Neural progenitor cell (in vitro differentiated cells): ENCODE data around the gene MAGEB16. TPM values are rescaled to one million over a fixed set of nuclear protein-coding genes. Genes with fewer than 3 reads are reported as not detected.

Source experiments
- DNase-seq: peaks from one replicate; pipeline ENCODE4 v3.0.0-alpha.2; 2016; ENCODE audit warnings: low spot score
- H2AFZ ChIP-seq: fragments of 200-600 bp; sonication (generic); replicated peaks from 2 replicates; pipeline ENCODE4 v1.6.1; 2016; ENCODE audit warnings: antibody characterized with exemption
- H3F3A ChIP-seq: fragments of 200-600 bp; sonication (generic); 2 replicates; pipeline ENCODE4 v1.6.1; 2016; ENCODE audit warnings: antibody characterized with exemption, low read depth
- H3K27ac ChIP-seq: fragments of 200-600 bp; sonication (generic); 2 replicates; pipeline ENCODE4 v1.5.1; 2016; ENCODE audit warnings: mild to moderate bottlenecking
- H3K27me3 ChIP-seq: fragments of 200-600 bp; sonication (generic); 2 replicates; pipeline ENCODE4 v1.6.1; 2016; ENCODE audit warnings: mild to moderate bottlenecking, moderate library complexity
- H3K36me3 ChIP-seq: fragments of 200-600 bp; sonication (generic); 2 replicates; pipeline ENCODE4 v1.5.1; 2016
- H3K4me1 ChIP-seq: fragments of 200-600 bp; sonication (generic); 2 replicates; pipeline ENCODE4 v1.6.1; 2016; ENCODE audit warnings: mixed run types
- H3K4me2 ChIP-seq: fragments of 200-600 bp; sonication (generic); 2 replicates; pipeline ENCODE4 v1.6.1; 2016
- H3K4me3 ChIP-seq: fragments of 200-600 bp; sonication (generic); 2 replicates; pipeline ENCODE4 v1.5.1; 2016
- H3K79me2 ChIP-seq: fragments of 200-600 bp; sonication (generic); 2 replicates; pipeline ENCODE4 v1.6.1; 2016; ENCODE audit warnings: low read depth
- H3K9ac ChIP-seq: fragments of 200-600 bp; sonication (generic); 2 replicates; pipeline ENCODE4 v1.6.1; 2016
- H3K9me3 ChIP-seq: fragments of 200-600 bp; sonication (generic); 2 replicates; pipeline ENCODE4 v1.5.1; 2016; ENCODE audit warnings: low read depth
- H4K20me1 ChIP-seq: fragments of 200-600 bp; sonication (generic); 2 replicates; pipeline ENCODE4 v1.6.1; 2016; ENCODE audit warnings: low read depth
- H3K27ac Mint-ChIP-seq: 3 replicates; pipeline ENCODE4 v1.8.0; 2021; ENCODE audit warnings: mixed read lengths
- H3K27me3 Mint-ChIP-seq: 2 replicates; pipeline ENCODE4 v1.8.0; 2022; ENCODE audit warnings: low read depth, mild to moderate bottlenecking, inconsistent platforms, moderate library complexity, mixed read lengths; ENCODE audit not compliant: insufficient read depth
- H3K36me3 Mint-ChIP-seq: 3 replicates; pipeline ENCODE4 v1.8.0; 2021; ENCODE audit warnings: mixed read lengths
- H3K4me1 Mint-ChIP-seq: 3 replicates; pipeline ENCODE4 v1.8.0; 2021; ENCODE audit warnings: mixed read lengths
- H3K4me3 Mint-ChIP-seq: 3 replicates; pipeline ENCODE4 v1.8.0; 2021; ENCODE audit warnings: mild to moderate bottlenecking, moderate library complexity, mixed read lengths
- H3K9me3 Mint-ChIP-seq: 3 replicates; pipeline ENCODE4 v1.8.0; 2020; ENCODE audit warnings: mixed read lengths
- CTCF ChIP-seq: fragments of 200-600 bp; sonication (generic); IDR thresholded peaks from 2 replicates; pipeline ENCODE4 v1.5.1; 2017; ENCODE audit warnings: antibody characterized with exemption, mild to moderate bottlenecking
- EZH2 ChIP-seq: fragments of 200-600 bp; sonication (generic); IDR thresholded peaks from 2 replicates; pipeline ENCODE4 v1.6.1; 2017; ENCODE audit warnings: antibody characterized with exemption, mild to moderate bottlenecking, moderate library complexity
- EZH2phosphoT487 ChIP-seq: fragments of 200-600 bp; sonication (generic); IDR thresholded peaks from 2 replicates; pipeline ENCODE4 v1.6.1; 2017; ENCODE audit warnings: antibody characterized with exemption
- total RNA-seq: library from RNA; depleted of rRNA; stranded (reverse); fragments of >200 nt; gene quantifications from 2 replicates; pipeline ENCODE4 v1.2.3, GENCODE V29; 2015; ENCODE audit warnings: low replicate concordance

MAGEB16 gene
- total RNA-seq, 1 donor from 2014 or later = not detected

GRCh38 chrX:35786271-35786670, 11.9 kb upstream of the MAGEB16 start:
- Histone ChIP-seq H3K4me1 (no peaks in the 10 kb centered on the region), H3K79me2 (no peaks in the 10 kb centered on the region), H3K27ac (no peak overlapping the region), H3K4me2 (no peak overlapping the region), H3F3A (no peaks in the 10 kb centered on the region), H3K36me3 (no peaks in the 10 kb centered on the region), H3K27me3 (no peaks in the 10 kb centered on the region), H3K9ac (no peak overlapping the region), H4K20me1 (no peaks in the 10 kb centered on the region), H3K4me3 (no peak overlapping the region), H3K9me3 (no peaks in the 10 kb centered on the region), H2AFZ (no peak overlapping the region)
- H3K4me1 Mint-ChIP-seq = no peaks in the 10 kb centered on the region
- H3K9me3 Mint-ChIP-seq = no peaks in the 10 kb centered on the region
- H3K36me3 Mint-ChIP-seq = no peaks in the 10 kb centered on the region
- TF ChIP-seq EZH2 (no peak), EZH2phosphoT487 (no peak), CTCF (no peak)
- no peak for DNase-seq
- peaks cover 5% of the 10 kb centered on the region for H3K27me3 Mint-ChIP-seq
- no peak overlapping the region for H3K27ac Mint-ChIP-seq
- no peak overlapping the region for H3K4me3 Mint-ChIP-seq

- Histone ChIP-seq H3K79me2 (no peaks in the 10 kb centered on the region), H4K20me1 (no peaks in the 10 kb centered on the region), H3K9me3 (no peaks in the 10 kb centered on the region), H3K36me3 (no peaks in the 10 kb centered on the region), H3K9ac (no peak overlapping the region), H3K4me3 (no peak overlapping the region), H3K27me3 (no peaks in the 10 kb centered on the region), H3K4me1 (no peaks in the 10 kb centered on the region), H3K27ac (no peak overlapping the region), H3F3A (no peaks in the 10 kb centered on the region), H3K4me2 (no peak overlapping the region), H2AFZ (no peak overlapping the region)
- Mint-ChIP-seq H3K36me3 (no peaks in the 10 kb centered on the region), H3K27me3 (peaks cover 5% of the 10 kb centered on the region), H3K4me3 (no peak overlapping the region), H3K4me1 (no peaks in the 10 kb centered on the region), H3K27ac (no peak overlapping the region), H3K9me3 (no peaks in the 10 kb centered on the region)
- no peak for DNase-seq
- TF ChIP-seq EZH2 (no peak), CTCF (no peak), EZH2phosphoT487 (no peak)
Measured at GRCh38 chrX:35787867-35788266, 10.3 kb upstream of the MAGEB16 start.

- Histone ChIP-seq H3K36me3 (no peaks in the 10 kb centered on the region), H3K27me3 (no peaks in the 10 kb centered on the region), H3K9ac (no peak overlapping the region), H2AFZ (no peak overlapping the region), H3K27ac (no peak overlapping the region), H3K4me1 (no peaks in the 10 kb centered on the region), H3K79me2 (no peaks in the 10 kb centered on the region), H3F3A (no peaks in the 10 kb centered on the region), H3K4me3 (no peak overlapping the region), H3K9me3 (no peaks in the 10 kb centered on the region), H3K4me2 (no peak overlapping the region), H4K20me1 (no peaks in the 10 kb centered on the region)
- DNase-seq = no peak
- H3K9me3 Mint-ChIP-seq = peaks cover 6% of the 10 kb centered on the region
- TF ChIP-seq CTCF (no peak), EZH2 (no peak), EZH2phosphoT487 (no peak)
- no peaks in the 10 kb centered on the region for H3K4me1 Mint-ChIP-seq
- no peak overlapping the region for H3K4me3 Mint-ChIP-seq
- H3K36me3 Mint-ChIP-seq = no peaks in the 10 kb centered on the region
- H3K27ac Mint-ChIP-seq = no peak overlapping the region
- H3K27me3 Mint-ChIP-seq = peaks cover 4% of the 10 kb centered on the region
Measured at GRCh38 chrX:35800474-35800873, 2.3 kb downstream of the MAGEB16 start.

- Mint-ChIP-seq H3K4me3 (no peak overlapping the region), H3K27me3 (peaks cover 5% of the 10 kb centered on the region), H3K4me1 (no peaks in the 10 kb centered on the region), H3K9me3 (no peaks in the 10 kb centered on the region), H3K27ac (no peak overlapping the region), H3K36me3 (no peaks in the 10 kb centered on the region)
- Histone ChIP-seq H3K27me3 (no peaks in the 10 kb centered on the region), H3K9me3 (no peaks in the 10 kb centered on the region), H3K79me2 (no peaks in the 10 kb centered on the region), H3K9ac (no peak overlapping the region), H3F3A (no peaks in the 10 kb centered on the region), H4K20me1 (no peaks in the 10 kb centered on the region), H3K27ac (no peak overlapping the region), H2AFZ (no peak overlapping the region), H3K4me3 (no peak overlapping the region), H3K4me2 (no peak overlapping the region), H3K36me3 (no peaks in the 10 kb centered on the region), H3K4me1 (no peaks in the 10 kb centered on the region)
- DNase-seq = no peak
- TF ChIP-seq EZH2 (no peak), EZH2phosphoT487 (no peak), CTCF (no peak)
Measured at GRCh38 chrX:35809781-35810180, 11.6 kb downstream of the MAGEB16 start.
